Activated CD8-positive, alpha-beta T cell treated with anti-CD3 and anti-CD28 coated beads for 36 hours (primary cell): ENCODE measurements around the gene GET4. TPM values are rescaled to one million over a fixed set of nuclear protein-coding genes. Genes with fewer than 3 reads are reported as not detected.

Experiments
- ATAC-seq: fragments of 200-7000 bp; cut with Tn5 transposase; one replicate; pipeline ENCODE4 v1.10.0; 2021; ENCODE audit warnings: mild to moderate bottlenecking, moderate library complexity
- CTCF ChIA-PET: fragments of 350-600 bp; sonication (Branson Sonifier 250); formaldehyde crosslinking; loops from one replicate; lab custom pipeline; 2021; ENCODE audit warnings: antibody characterized with exemption; lab: Charles Lee
- POLR2A ChIA-PET: fragments of 350-600 bp; sonication (Branson Sonifier 250); formaldehyde crosslinking; loops from one replicate; lab custom pipeline; 2021; ENCODE audit warnings: antibody characterized with exemption; lab: Charles Lee
- DNase-seq: peaks from one replicate; pipeline ENCODE4 v3.0.0-alpha.2; 2020
- H3K27ac Mint-ChIP-seq: one replicate; pipeline ENCODE4 v1.8.0; 2021; ENCODE audit warnings: mild to moderate bottlenecking, mixed read lengths
- H3K27me3 Mint-ChIP-seq: one replicate; pipeline ENCODE4 v1.8.0; 2021; ENCODE audit warnings: mixed read lengths
- H3K36me3 Mint-ChIP-seq: one replicate; pipeline ENCODE4 v1.8.0; 2021; ENCODE audit warnings: low read depth, mixed read lengths
- H3K4me1 Mint-ChIP-seq: one replicate; pipeline ENCODE4 v1.8.0; 2021; ENCODE audit warnings: low read depth, mixed read lengths
- H3K4me3 Mint-ChIP-seq: one replicate; pipeline ENCODE4 v1.8.0; 2021; ENCODE audit warnings: mild to moderate bottlenecking, moderate library complexity, mixed read lengths
- H3K9me3 Mint-ChIP-seq: one replicate; pipeline ENCODE4 v1.8.0; 2021; ENCODE audit warnings: mixed read lengths
- CTCF ChIP-seq: fragments of 200-600 bp; IDR thresholded peaks from one replicate; pipeline ENCODE4 v1.8.0; 2022; ENCODE audit warnings: antibody characterized with exemption, mild to moderate bottlenecking
- intact Hi-C: fragments of 100-400 bp; cut with micrococcal nuclease; formaldehyde crosslinking; loops from one replicate; pipeline ENCODE4 v1.10.0; 2022
- total RNA-seq, 2 experiments: library from RNA; stranded (reverse); gene quantifications; one replicate each; pipeline ENCODE4 v1.2.3, GENCODE V29; 2021

Gene GET4
- 10 to 100 TPM; 20.6 to 31.9 TPM for total RNA-seq

DNA sequence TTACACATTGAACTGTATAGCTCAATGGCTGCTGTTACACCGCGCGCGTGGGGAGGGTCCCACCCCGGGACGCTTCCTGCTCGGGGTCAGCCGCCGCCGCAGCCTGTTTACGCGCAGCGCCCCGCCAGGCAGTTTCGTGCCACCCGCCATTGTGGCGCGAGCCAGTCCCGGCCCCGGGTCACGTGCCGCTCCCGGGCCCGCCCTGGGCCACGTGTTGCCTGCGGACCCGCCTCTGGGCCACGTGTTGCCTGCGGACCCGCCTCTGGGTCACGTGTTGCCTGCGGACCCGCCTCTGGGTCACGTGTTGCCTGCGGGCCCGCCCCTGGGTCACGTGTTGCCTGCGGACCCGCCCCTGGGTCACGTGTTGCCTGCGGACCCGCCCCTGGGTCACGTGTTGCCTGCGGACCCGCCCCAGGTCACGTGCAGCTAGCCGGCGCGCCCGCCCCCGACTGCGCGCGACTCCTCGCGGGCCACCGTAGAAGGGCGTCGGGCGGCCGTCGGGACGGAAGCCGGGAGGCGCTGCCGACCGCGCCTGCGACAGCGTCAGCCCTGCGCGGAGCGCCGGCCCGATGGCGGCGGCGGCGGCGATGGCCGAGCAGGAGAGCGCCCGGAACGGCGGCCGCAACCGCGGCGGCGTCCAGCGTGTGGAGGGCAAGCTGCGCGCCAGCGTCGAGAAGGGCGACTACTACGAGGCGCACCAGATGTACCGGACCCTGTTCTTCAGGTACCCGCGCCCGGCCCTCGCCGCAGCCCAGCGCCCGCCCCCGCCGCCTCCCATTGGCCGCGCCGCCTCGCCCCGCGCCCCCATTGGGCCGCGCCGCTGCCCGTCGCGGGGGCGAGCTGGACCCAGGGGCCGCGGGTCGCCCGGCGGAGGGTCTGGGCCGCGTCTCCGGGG, at the start of gene GET4:
Gene GET4, plus strand, starts transcription at position 478 of the 895 bp plus-strand sequence. Its CDS starts 92 bp downstream, at position 570.
- peak within 1 kb of the TSS; percentile 93 for H3K4me3 Mint-ChIP-seq
- no peak for TF ChIP-seq CTCF
- POLR2A ChIA-PET, result interaction anchor here (0.7 to 1.7 kb wide), 5 partner anchors 11 to 88 kb away, joined by 4 to 6 read pairs (median 4); no protein-coding TSS in a partner anchor
- CTCF ChIA-PET, result interaction anchor here (1.2 to 2.5 kb wide), 5 partner anchors 64 to 554 kb away, joined by 3 to 9 read pairs (median 5); no protein-coding TSS in a partner anchor
- intact Hi-C loops, result no loop called here
- H3K27me3 Mint-ChIP-seq, result no peaks in the 10 kb centered on the region
- ATAC-seq (peak; percentile 80), DNase-seq (peak; percentile 97)
- peaks cover 36% of the 10 kb centered on the region for H3K4me1 Mint-ChIP-seq
- H3K36me3 Mint-ChIP-seq, result peaks cover 25% of the 10 kb centered on the region
- H3K27ac Mint-ChIP-seq, result peak within 1 kb of the TSS; percentile 88
- H3K9me3 Mint-ChIP-seq, result no peaks in the 10 kb centered on the region

DNA sequence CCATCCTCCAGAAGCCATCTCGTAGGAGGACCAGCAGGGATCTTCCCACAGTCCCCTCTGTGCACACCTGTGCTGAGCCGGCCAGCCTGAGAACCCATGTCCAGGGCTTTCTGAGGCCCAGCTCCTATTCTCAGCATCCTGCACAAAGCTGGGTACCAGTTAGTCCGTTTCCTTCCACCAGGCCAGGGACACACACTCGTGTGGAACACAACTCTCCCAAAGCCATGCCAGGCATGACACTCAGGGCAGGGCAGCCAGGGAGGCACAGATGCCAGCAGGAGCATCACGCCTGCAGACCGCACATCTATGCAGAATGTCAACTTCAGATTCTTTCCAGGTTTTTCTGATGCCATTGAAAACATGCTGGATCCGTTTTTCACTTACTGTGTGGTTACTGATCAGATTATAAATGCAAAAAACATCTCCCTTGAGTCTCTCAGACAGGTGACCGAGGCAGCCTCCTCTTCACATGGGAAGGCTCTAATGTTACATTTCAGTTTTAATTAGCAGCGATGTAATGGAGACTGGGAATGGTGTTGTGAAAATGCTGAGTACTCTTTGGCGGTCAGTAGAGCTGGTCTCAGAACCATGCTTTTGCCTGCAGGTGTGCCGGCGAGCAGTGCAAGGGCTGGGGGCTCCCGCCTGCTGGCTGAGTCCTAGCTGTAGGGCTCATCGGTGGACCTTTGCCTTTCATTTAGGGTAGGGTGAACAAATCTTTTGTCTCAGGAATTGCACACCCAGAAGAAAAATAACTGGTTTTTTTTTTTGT, 47.4 kb upstream of the GET4 start:
- peaks cover 53% of the 10 kb centered on the region for H3K4me1 Mint-ChIP-seq
- intact Hi-C loops, result no loop called here
- no peak overlapping the region for H3K4me3 Mint-ChIP-seq
- no peak for TF ChIP-seq CTCF
- H3K36me3 Mint-ChIP-seq, result peaks cover 18% of the 10 kb centered on the region
- no peaks in the 10 kb centered on the region for H3K27me3 Mint-ChIP-seq
- no peak for ATAC-seq
- CTCF ChIA-PET, result interaction anchor here (0.9 to 2.1 kb wide), 2 partner anchors 12 to 44 kb away, joined by 3 to 9 read pairs; no protein-coding TSS in a partner anchor
- POLR2A ChIA-PET, result no interaction called here
- H3K9me3 Mint-ChIP-seq, result no peaks in the 10 kb centered on the region
- H3K27ac Mint-ChIP-seq, result no peak overlapping the region
- DNase-seq, result no peak

DNA sequence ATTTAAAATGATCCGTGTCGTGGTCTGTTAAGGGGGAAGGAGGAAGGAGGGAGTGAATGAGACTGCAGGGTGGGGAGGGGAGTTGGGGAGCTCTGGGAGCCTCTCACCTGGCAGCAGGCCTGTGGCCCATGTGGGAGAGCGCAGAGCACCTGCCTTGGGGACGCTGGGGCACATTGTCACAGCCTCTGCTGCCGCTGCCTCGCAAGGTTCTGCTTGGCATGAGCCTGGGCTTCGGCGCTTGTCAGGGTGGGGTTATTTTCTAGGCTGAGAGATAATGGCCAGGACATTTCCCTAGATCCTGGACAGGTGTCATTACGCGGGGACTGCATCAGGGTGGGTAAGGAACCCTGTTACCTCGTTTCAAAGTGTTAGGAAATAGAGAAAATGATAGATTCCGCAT, 46.3 kb upstream of the GET4 start:
- no peak for TF ChIP-seq CTCF

DNA sequence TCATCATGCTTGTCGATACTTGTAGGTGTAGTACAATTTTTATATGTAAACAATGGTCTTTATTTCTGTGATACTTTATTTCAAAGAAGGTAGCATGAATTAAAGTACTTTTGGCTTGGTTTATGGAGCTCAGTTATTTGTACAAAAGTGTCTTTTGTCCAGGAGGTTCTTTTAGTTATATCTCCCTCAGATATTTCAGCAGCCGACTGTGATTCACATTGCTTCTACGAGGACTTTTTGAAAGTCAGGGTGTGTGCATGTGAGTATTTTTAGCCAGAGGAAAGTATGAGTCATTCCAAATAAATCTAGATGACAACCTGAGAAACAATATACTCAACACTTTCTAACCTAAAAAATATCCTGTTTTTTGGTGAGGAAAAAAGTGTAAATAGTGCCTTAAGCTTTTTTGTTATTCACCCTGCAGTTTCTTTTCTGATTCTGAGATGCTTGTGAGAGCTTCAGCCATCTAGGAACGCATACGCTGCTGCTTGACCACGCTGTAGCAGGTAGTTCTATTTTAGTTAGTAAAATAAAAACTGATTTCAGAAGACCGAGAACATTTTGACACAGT, 44.7 kb upstream of the GET4 start:
- POLR2A ChIA-PET, result interaction anchor here (0.6 to 1.5 kb wide), 9 partner anchors 8 to 673 kb away, joined by 3 to 14 read pairs (median 3); no protein-coding TSS in a partner anchor
- Mint-ChIP-seq H3K27me3 (no peaks in the 10 kb centered on the region), H3K4me3 (peak overlapping the region; percentile 65)

More for the DNA sequence above, 46.3 kb upstream of the GET4 start:
- H3K36me3 Mint-ChIP-seq, result peaks cover 18% of the 10 kb centered on the region
- H3K4me3 Mint-ChIP-seq, result no peak overlapping the region
- intact Hi-C loops, result no loop called here
- DNase-seq (no peak), ATAC-seq (no peak)
- H3K9me3 Mint-ChIP-seq, result no peaks in the 10 kb centered on the region
- H3K27ac Mint-ChIP-seq, result no peak overlapping the region
- CTCF ChIA-PET, result no interaction called here
- no peaks in the 10 kb centered on the region for H3K27me3 Mint-ChIP-seq
- POLR2A ChIA-PET, result no interaction called here
- peaks cover 51% of the 10 kb centered on the region for H3K4me1 Mint-ChIP-seq

More for the DNA sequence above, 44.7 kb upstream of the GET4 start:
- Mint-ChIP-seq H3K9me3 (no peaks in the 10 kb centered on the region), H3K27ac (peak overlapping the region; percentile 98), H3K36me3 (peaks cover 9% of the 10 kb centered on the region), H3K4me1 (peaks cover 56% of the 10 kb centered on the region)
- peak; percentile 65 for ATAC-seq
- peak; percentile 41 for DNase-seq
- intact Hi-C loops, result no loop called here
- no peak for TF ChIP-seq CTCF
- CTCF ChIA-PET, result interaction anchor here (0.6 to 4.5 kb wide), 7 partner anchors 13 to 545 kb away, joined by 3 to 25 read pairs (median 5); no protein-coding TSS in a partner anchor
